HG02970 (cell line): ENCODE measurements around the gene CTDNEP1.
A peak's percentile ranks its signal among the peaks of the same experiment; 100 is the strongest.
"Not testable (repeated sequence)": the region's sequence is repeated elsewhere in the genome, so short reads cannot be mapped to it uniquely, and the experiment has no call there.

ENCODE experiments used
- ATAC-seq: cut with Tn5 transposase; IDR thresholded peaks from one replicate; pipeline ENCODE4 v1.9.1; 2021; ENCODE audit warnings: mild to moderate bottlenecking, moderate library complexity, moderate number of reproducible peaks; ENCODE audit not compliant: unreplicated experiment, low FRiP score

The CTDNEP1 gene

DNA sequence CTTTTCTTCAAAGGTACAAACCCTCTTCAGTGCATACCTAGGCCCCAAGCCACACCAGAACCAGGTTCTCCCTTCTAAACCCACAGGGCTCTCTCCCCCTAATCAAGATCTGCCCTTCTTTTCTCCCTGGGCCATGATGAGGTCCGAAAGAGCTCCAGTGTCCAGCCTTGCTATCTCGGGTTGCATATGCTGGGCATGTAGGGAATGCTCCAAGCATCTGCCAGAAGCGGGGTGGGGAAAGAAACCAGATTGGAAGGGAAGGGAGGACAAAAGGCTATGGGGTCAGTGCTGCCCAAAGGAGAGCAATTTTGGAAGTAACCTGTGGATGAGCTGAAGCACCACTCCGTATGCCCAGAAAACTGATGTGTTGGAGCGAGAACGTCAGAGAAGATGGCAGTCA is 2.3 kb downstream of the CTDNEP1 start:
- no peak for ATAC-seq

DNA sequence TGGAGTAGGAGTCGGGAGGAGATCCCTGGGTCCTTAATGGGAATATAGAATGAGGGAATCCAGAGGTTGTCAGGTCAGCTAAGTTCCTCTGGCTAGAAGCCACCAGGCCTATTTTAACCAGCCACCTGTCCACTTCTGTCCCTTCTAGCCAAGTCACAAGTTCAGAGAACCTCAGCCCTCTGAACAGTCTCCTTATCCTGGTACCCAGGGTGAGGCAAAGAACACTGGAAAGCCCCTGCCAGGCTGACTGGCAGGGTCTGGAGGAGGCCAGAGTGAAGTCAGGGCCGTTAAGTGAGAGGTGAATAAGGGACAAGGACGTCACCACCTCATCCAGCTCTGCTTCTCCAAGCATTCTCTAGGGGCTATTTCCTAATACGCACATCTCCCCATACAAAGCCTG is 2.7 kb downstream of the CTDNEP1 start:
- ATAC-seq: no peak

DNA sequence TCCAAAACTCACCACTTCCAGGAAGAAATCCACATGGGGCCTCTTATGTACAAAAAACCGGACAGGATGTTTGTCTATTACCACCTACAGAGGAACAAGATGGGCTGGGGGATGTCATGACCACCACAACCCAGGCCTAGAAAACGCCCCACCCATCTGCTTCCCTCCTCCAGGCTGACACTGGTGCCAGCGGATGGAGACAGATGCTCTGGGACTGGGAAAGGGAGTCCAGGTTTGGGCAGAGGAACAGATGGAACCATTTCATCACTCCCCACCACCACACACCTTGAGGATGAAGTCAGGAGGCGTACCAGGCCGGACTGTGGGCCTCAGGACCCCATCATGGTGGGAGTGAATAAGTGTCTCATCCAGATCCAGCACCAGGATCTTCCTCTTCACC is 4.8 kb downstream of the CTDNEP1 start:
- no peak for ATAC-seq

DNA sequence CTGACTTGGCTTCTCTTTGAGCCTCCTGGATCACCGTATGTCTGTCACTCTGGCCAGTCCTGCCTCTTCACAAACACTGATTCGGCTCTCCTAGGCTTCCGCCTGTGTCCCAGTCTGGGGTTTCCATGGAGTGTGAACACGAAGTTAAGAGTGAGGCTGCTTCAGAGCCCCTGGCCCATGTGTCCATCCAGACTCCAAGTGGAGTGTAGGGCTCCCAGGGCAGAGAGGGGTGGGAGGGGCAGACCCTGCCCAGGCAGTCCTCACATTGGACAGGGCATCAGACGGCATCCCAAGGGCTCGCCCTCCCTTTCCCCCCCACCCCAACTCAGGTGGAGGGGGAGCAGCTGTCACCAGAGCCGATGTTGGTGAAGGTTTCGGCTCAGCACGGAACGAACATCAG is 7.7 kb downstream of the CTDNEP1 start:
- not testable (repeated sequence) for ATAC-seq

DNA sequence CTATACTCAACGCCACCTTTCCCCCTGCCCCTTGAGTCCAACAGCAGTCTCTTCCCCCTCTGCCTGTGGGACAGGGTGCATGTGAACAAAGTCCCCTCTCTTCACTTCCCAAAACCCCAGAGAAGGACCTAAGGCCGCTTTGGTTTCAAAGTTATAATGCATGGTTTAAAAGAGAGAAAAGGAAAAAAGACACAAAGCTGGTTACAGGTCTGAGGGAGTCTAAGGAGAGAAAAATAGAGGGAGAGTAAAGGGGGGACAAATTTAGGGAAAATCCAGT is 8.1 kb downstream of the CTDNEP1 start:
- ATAC-seq: no peak

DNA sequence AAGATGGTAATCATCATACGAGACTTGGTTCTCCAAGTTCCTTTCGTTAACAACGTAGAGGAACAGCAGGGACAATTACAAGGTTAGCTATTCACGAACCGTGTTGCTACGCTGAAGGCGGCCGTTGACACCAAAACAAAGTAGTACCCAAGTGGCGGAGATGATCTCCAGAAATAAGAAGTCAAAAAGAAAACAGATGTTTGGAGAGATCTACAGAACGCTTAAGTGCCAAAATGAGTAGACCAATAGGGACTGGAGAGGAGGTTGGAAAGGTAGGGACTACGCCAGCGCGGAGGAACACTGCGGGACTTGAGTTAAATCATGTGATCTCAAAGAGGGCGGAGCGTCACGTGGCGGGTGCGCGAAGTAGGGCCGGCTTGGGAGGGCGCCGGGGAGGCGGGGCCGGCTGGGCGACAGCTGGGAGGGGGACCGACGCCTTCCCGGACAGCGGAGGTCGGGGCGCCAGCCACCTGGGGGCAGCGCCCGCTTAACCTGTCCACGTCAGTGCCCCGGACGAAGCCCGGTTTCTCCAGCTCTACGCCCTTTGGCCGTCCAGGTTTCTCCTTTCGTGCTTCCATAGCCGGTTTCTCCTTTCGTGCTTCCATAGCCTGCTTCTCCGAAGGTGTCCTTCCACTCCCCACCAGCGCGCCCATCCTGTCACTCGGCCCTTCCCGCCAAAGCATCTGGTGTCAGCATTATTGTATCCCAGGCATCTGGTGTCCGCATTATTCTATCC is 8.6 kb downstream of the CTDNEP1 start:
- ATAC-seq: peak; percentile 50

DNA sequence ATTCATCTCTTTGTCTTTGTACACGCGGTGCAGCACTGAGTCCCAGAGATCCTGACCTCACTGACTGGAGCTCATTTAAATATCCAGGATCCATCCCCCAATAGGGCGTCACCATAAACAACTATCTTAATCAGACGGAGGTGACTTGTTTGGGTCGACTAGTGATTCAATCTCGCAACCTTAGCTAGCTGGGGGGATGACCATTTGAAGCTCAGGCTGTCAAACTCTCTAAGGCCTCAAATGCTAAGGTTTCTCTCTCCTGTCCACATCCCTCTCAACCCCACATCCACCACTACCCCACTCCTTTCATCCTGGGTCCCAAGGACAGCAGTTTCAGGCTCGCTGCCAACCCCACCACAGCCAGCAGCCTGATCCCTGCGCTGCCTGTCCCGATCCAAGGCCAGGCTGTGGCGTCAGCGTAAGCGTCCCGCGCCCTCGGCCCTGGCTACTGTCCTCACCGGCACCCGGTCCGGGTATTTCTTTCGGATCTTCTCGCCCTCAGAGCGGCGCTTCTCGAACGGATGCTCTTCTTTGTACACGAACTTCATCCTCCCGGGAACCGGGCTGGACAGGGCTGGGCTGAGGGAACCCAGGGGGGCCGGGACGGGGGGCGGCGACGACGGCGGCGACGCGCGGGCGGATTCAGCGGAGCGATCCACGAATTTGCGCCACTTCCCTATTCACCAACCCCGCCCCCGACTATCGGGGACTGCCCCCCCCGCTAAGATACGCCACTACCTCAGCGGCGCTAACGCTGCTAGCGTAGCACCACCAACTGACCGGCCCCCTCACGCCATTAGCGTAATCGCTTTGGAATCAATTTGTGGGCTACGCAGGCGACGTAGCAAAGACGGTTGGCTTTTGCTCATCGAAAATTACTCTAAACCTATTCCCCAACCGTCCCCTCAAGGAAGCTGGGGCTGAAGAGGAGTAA is 9.5 kb downstream of the CTDNEP1 start, which contains the start of gene GABARAP:
TSS of gene GABARAP (minus strand) at position 667 of the 934 bp plus-strand sequence. CDS start at position 548, 119 bp downstream.
- ATAC-seq: peak; percentile 39

DNA sequence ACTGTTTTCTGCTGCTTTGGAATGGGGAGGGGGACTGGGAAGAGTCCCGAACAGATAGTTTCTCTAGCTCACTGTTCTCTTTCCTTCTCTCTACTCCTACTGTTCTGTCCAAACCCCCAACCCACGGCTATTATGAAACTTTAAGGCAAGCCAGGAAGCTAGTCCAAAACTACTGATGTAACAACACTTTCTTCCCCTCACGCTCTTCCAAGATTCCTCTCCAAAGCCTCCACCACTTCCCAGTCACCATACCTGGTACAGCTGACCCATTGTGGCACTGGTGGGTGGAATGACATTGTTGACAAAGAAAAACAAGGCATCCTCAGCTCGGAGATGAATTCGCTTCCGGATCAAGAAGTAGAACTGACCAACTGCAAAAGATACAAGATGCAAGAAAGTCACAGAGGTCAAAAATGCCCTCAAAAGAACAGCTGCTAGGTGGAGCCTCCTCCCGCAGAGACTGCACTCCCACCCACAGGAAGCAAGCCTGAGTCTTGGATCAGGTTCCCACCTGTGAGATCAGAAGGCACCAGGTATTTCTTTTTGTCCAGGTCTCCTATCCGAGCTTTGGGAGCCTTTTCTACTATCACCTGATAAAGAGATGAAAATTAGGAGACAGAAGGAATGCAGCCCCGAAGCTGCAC is 10.3 kb downstream of the CTDNEP1 start:
- ATAC-seq: no peak

DNA sequence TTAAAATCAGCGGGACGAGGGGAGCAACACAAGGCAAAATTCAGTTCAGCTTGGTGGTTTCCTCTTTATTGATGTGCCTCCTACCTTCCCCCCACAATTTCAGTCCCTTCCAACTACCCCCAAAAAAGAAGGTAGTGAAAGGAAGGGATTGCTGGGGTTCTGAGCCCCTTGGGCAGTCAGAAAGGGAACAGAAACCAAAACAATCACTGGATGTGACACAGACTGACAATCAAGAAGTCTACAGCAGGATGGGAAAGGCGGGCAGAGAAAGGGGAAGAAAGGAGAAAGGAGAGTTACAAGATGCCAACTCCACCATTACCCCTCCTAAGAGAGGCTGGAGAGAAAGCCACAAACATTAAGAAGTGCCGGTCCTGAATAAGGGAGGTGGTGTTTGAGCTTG is 11.2 kb downstream of the CTDNEP1 start:
- ATAC-seq: no peak

DNA sequence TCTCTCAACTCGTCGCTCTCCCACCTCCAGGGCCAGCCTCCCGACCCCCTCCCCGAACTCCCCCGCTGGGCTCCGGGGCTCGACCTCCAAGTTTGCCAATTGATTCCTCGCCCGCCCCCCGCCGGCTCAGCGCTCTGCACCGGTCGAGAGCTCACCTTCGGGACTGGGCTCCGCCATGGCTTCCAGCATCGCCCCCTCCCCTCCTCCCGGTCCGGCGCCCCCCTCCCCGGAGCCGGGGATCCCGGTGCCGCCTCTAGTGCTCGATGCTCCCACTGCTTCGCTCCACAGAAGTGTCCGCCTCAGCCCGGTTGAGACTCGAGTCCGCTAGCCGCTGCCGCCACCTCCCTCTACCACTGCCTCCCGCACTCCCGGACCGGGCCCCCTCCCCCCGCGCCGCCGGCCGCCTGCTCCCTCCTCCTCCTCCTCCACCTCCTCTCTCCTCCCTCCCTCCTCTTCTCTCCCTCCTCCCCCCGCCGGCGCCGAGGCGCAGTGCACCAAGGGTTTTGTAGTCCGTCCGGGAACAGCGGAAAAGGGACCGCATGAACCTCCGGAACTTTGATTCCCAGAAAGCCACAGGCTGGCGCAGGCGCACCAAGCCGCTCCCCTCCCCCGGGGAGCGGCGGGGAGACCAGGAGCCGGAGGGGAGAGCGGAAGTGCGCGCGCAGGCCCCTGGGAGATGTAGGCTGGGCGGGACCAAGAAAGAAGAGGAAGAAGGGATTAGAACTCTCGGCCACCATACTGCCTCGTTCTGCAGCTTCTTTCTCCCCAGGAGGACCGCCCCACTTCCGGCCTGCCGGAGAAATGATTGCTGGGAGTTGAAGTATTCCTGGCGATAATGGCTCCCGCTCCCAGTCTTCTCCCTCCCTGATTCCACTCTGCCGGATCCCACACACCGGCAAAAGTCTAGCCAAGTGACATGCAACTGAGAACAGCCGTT is 12.2 kb downstream of the CTDNEP1 start, which contains the start of gene PHF23:
TSS of gene PHF23 (minus strand) at position 367 of the 937 bp plus-strand sequence. CDS start at position 189, 178 bp downstream.
- peak; percentile 61 for ATAC-seq

DNA sequence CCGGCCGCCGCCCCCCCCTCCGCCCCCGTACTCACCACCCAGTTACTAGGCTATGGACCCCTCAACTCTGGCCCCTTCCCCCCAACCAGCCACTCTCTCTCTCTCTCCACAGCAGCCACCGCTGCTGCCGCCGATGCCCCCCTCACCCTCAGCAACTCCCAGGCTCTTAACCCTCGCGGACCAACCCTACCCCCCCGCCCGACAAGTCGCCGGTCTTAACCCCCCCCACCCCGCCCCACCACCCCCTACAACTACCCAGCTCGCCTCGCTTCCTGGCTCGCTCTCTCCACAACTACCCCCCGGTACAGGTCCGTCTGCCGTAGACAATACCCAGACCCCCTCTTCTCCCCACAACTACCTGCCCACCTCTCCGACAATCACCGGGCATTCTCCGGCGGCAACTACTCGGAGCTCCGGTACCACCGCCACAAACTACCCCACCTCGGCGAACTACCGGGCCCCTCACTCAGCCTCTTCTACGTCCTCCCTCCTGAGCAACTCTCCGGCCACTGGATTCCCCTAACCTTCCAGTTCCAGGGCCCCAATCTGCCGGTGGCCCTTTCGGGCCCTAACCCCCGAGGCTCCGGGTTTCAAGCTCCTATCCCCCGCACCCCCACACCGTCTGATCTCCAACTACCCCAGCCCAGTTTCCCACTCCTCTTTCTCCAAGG is 13.0 kb downstream of the CTDNEP1 start:
- no peak for ATAC-seq

DNA sequence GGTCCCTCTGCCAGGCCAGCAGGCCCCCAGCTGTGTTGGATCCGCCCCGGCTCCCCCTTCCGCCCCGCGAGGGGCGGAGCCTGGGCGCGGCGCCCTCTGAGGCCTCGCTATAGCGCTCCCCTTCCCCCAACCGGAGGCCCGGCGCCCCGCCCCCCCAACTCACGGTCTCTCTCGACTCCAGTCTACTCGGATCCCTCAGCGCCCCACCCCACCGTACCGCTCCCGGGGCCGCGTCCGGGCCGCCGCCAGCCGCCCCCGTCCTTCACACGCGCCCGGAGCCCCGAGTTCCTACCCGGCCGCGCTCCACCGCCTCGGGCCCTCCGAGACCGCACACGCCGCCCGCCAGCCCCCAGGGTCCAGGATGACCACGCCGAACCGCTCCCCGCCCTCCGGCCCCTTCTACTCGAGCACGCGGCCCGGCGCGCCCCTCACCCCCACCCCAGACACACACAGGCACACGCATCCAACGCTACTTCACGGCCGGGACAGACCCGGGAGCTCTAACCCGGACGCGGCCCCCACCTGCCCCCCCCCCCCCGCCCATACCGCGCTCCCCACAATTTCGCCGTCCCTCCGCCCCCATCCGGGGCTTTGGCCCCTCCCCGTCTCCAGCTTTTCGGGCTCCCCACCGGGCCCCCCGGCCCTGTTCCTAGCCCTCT is 13.6 kb downstream of the CTDNEP1 start:
- no peak for ATAC-seq

DNA sequence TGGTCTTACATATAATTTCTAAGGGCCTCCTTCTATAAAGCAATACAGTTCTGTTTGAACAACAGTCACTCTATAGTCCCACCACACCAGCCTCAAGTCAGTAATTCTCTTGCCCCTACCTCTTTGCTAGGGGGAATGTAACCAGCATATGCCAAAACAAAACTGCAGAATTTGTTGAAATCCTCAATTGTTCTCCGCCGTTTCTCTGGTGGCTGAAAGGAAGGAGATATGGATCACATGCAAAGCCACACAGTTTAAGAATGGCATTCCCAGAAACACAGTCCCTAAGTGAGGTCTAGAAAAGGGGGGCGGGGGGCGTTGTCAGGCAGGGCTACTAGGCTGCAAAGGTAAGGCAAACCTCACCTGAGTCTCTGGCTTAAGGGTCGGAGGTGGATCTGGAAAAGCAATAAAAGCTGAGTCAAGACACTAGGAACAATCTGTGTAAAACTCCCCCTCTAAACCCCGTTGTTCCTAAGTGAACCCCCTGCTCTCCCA is 14.2 kb downstream of the CTDNEP1 start:
- no peak for ATAC-seq

DNA sequence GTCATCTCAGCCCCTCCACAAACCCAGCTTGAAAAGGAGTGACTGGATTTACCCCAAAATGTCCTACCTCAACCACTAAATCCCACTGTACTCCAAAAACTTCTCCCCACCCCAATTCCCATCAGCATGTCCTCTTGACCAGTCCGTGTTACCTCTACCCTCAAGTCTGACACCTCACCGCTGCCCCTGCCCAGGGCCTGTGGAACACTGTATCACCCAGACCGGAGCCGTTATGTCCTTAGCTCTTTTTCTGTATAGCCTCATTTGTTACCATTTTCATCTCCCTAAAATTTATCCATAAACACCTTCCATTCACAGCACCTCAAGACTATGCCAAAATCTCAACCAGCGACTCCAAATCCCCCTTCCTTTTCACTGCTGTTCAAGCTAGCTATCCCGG is 14.7 kb downstream of the CTDNEP1 start:
- ATAC-seq: no peak

DNA sequence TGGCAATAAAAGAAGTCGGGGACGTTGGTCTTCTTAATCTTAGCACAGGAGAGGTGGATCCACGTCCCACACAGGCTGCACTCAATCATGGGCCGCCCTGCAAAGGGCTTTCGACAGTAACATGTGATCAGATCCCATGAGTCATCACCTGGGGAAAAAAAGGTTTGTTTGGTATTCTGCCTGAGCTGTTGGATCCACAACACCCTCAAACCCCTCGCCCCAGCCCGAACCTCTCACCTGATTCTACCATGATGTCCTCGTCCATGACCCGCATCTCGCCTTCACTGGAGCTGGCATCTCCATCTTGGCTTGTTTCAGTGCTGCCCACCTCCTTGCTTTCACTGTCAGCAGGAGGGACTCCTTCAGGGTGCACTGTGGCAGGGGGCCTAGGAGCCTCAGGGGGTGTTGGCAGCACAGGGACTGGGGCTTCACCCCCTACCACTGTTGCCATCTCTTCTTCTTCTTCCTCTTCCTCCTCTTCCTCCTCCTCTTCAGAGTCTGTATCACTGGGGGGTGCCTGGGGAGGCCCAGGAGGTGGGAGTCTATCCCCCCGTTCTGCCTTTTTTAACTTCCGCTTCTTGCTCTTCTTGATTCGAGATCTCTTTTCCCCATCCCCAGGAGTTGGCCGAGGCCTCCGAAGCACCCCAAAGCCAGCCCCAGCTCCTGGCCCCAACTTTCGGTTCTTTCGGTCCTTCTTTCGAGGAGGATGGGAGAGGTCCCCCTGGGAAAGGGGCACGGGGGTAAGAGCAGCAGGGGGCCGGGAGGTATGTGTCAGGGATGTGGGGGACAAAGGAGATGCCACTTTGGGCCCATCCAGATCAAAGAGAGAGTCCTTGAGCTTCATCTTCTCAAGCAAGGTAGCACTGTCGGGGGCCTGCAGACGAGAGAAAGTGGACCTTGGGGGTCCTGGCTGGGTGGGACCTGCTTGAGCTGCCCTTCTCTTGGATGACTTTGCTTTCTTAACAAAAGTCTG is 15.6 kb downstream of the CTDNEP1 start:
- ATAC-seq: no peak

DNA sequence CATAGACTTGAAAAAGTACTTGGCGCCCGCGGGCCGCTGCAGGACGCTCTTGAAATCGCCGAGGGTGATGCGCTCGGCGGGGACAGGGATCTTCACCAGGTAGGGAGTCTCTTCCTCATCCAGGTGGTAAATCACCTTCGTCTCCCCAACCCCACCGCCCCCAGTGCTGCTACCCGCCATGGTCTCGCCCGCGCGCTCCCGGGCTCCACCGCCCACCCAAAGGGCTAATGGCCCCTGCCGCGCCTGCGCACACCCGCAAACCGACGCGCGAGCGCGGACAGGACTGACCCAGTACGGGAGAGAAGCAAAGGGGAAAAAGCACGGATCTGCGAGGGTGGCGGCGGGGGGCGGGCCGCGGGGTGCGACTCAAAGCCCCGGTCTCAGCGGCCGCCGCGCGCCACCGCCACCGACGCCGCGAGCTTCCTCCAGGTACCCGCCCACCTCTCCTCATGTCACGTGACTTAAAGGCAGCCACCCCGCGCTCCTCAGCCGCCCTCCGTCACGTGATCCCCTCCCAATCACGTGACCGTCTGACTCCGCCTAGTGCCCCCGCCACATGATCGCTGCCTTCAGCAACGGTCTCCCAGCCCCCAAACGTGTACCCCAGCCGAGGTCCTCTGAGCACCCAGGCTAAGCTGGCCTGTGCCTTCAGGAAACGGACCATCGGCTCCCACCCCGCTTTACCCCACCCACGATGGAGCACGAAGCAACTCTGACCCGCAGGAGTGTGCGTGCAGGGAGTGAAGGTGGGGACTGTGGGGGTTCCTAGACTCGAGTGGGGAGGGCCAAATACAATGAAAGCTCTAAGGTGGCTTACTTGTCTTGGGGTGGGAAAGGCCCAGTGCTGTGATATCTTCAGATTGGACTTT is 17.2 kb downstream of the CTDNEP1 start, which contains the start of gene DVL2:
TSS of gene DVL2 (minus strand) at position 435 of the 869 bp plus-strand sequence. CDS start at position 180, 255 bp downstream.
- ATAC-seq: peak; percentile 56

DNA sequence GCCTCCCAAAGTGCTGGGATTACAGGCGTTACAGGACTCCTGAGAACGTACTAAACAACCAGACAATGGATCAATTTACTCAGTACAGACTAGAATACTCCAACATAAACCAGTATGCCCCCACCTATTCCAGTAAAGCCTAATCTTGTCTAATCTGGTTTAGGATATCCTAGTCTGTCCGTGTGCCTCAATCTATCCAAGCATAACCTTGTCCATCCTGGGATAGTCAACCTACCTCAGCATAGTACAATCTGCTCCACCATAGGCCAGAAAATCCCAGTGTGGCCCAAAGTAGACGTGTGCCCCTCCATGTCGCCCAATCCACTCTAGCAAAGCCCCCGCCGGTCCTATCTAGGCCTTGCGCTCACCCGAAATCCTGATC is 17.8 kb downstream of the CTDNEP1 start:
- no peak for ATAC-seq
